GM23248 (cell line): Measurements from ENCODE around the gene GRIA4. TPM values are rescaled to one million over a fixed set of nuclear protein-coding genes. Genes with fewer than 3 reads are reported as not detected.

Experiments used
- DNase-seq: peaks from one replicate; pipeline ENCODE4 v3.0.0-alpha.2; 2015
- H2AFZ ChIP-seq: fragments of 200-600 bp; sonication (generic); 2 replicates; pipeline ENCODE4 v1.6.1; 2016; ENCODE audit warnings: antibody characterized with exemption
- H3F3A ChIP-seq: fragments of 200-600 bp; sonication (generic); 2 replicates; pipeline ENCODE4 v1.6.1; 2016; ENCODE audit warnings: mild to moderate bottlenecking, antibody characterized with exemption, mixed run types; ENCODE audit not compliant: insufficient read depth
- H3K27ac ChIP-seq: fragments of 200-600 bp; sonication (generic); 2 replicates; pipeline ENCODE4 v1.5.1; 2016; ENCODE audit warnings: mild to moderate bottlenecking
- H3K27me3 ChIP-seq: fragments of 200-600 bp; sonication (generic); replicated peaks from 2 replicates; pipeline ENCODE4 v1.6.1; 2016; ENCODE audit warnings: mild to moderate bottlenecking; ENCODE audit not compliant: insufficient read depth
- H3K36me3 ChIP-seq: fragments of 200-600 bp; sonication (generic); 2 replicates; pipeline ENCODE4 v1.6.1; 2016; ENCODE audit warnings: low read depth, mild to moderate bottlenecking
- H3K4me1 ChIP-seq: fragments of 200-600 bp; sonication (generic); 2 replicates; pipeline ENCODE4 v1.6.1; 2016; ENCODE audit warnings: mild to moderate bottlenecking; ENCODE audit not compliant: insufficient read depth
- H3K4me2 ChIP-seq: fragments of 200-600 bp; sonication (generic); one replicate; pipeline ENCODE4 v1.6.1; 2016; ENCODE audit warnings: mild to moderate bottlenecking; ENCODE audit not compliant: unreplicated experiment
- H3K4me3 ChIP-seq: fragments of 200-600 bp; sonication (generic); 2 replicates; pipeline ENCODE4 v1.5.1; 2016; ENCODE audit warnings: mild to moderate bottlenecking
- H3K79me2 ChIP-seq: fragments of 200-600 bp; sonication (generic); 2 replicates; pipeline ENCODE4 v1.6.1; 2016; ENCODE audit warnings: mild to moderate bottlenecking; ENCODE audit not compliant: insufficient read depth
- H3K9ac ChIP-seq: fragments of 200-600 bp; sonication (generic); 2 replicates; pipeline ENCODE4 v1.6.1; 2016; ENCODE audit warnings: mild to moderate bottlenecking
- H3K9me2 ChIP-seq: fragments of 200-600 bp; sonication (generic); 2 replicates; pipeline ENCODE4 v1.6.1; 2016; ENCODE audit warnings: mixed run types, mild to moderate bottlenecking, moderate library complexity; ENCODE audit not compliant: insufficient read depth
- H3K9me3 ChIP-seq: fragments of 200-600 bp; sonication (generic); one replicate; pipeline ENCODE4 v1.6.1; 2017; ENCODE audit warnings: low read depth
- H4K20me1 ChIP-seq: fragments of 200-600 bp; sonication (generic); 2 replicates; pipeline ENCODE4 v1.6.0; 2016; ENCODE audit not compliant: insufficient read depth
- EZH2 ChIP-seq: fragments of 200-600 bp; sonication (generic); IDR thresholded peaks from 2 replicates; pipeline ENCODE4 v1.6.1; 2018; ENCODE audit warnings: antibody characterized with exemption, mild to moderate bottlenecking; ENCODE audit not compliant: insufficient read depth, poor library complexity, severe bottlenecking
- EZH2phosphoT487 ChIP-seq: fragments of 200-600 bp; sonication (generic); IDR thresholded peaks from 2 replicates; pipeline ENCODE4 v1.6.1; 2018; ENCODE audit warnings: antibody characterized with exemption, moderate library complexity, mild to moderate bottlenecking, low read depth; ENCODE audit not compliant: insufficient read depth
- WGBS, 2 experiments: methylation state at CpG; one replicate each; pipeline ENCODE4 v1.1.6; 2015 to 2017; ENCODE audit warnings: low lambda C conversion rate in 2 of 2, low coverage in 1 of 2; ENCODE audit errors: missing lambda C conversion rate in 2 of 2; 5-methylcytosine and 5-hydroxymethylcytosine counted together
- in situ Hi-C: fragments of 300-500 bp; cut with MboI; formaldehyde crosslinking; loops from 2 replicates; pipeline ENCODE4 v1.15.0; 2020
- polyA plus RNA-seq: library from polyadenylated mRNA; unstranded; fragments of >200 nt; fragmentation: Nextera tagmentation; extraction: Ambion mirVana; gene quantifications from 2 replicates; pipeline ENCODE4 v1.2.1, GENCODE V29; 2016
- total RNA-seq: library from RNA; depleted of rRNA; stranded (reverse); fragments of >200 nt; shearing (Covaris generic); gene quantifications from 2 replicates; pipeline ENCODE4 v1.2.3, GENCODE V29; 2014

GRIA4 gene
- total and polyA plus RNA-seq, 2 experiments from 2014 or later = not detected

DNA sequence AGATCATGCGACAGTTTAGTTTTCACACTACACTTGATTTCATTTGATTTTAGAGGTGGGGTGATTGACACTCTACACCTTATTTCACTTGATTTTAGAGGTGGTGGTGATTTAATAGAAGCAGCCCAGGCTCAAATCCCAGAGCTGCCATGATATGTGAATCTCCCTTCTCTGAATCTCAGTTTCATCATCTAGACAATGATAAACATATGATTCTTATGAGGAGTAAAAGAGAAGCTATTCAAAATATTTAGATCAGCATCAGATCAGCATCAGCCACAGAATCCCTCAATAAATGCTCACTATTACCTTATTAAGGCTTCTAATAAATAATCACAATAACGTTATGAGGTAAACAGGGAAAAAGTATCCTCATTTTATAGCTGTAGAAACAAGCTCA lies 313.4 kb downstream of the GRIA4 start:
- H3K4me3 ChIP-seq = no peak overlapping the region
- no peak overlapping the region for H3K9ac ChIP-seq
- no peak overlapping the region for H2AFZ ChIP-seq
- H3K4me2 ChIP-seq = peak overlapping the region; percentile 12
- no peak overlapping the region for H3K27ac ChIP-seq
- no peaks in the 10 kb centered on the region for H3K36me3 ChIP-seq
- TF ChIP-seq EZH2phosphoT487 (no peak), EZH2 (no peak)
- H3F3A ChIP-seq = no peaks in the 10 kb centered on the region
- DNase-seq = peak; percentile 2
- H3K79me2 ChIP-seq = no peaks in the 10 kb centered on the region
- no peaks in the 10 kb centered on the region for H3K9me2 ChIP-seq
- in situ Hi-C loops = no loop called here
- peaks cover 5% of the 10 kb centered on the region; the same call in 1 of the 2 replicates for H3K4me1 ChIP-seq
- H3K27me3 ChIP-seq = no peaks in the 10 kb centered on the region
- H4K20me1 ChIP-seq = no peaks in the 10 kb centered on the region
- no peaks in the 10 kb centered on the region for H3K9me3 ChIP-seq
- WGBS, 2 experiments = 42 to 49% methylated on average over 2 of the region's 2 CpGs

GRCh38 chr11:105923807-105924206 lies 313.9 kb downstream of the GRIA4 start:
- Histone ChIP-seq H3K4me2 (peak overlapping the region; percentile 12), H3F3A (no peaks in the 10 kb centered on the region), H3K9me3 (no peaks in the 10 kb centered on the region), H3K36me3 (no peaks in the 10 kb centered on the region), H2AFZ (no peak overlapping the region), H3K9me2 (no peaks in the 10 kb centered on the region), H3K9ac (no peak overlapping the region), H3K27me3 (no peaks in the 10 kb centered on the region), H3K27ac (no peak overlapping the region), H3K4me3 (no peak overlapping the region), H4K20me1 (no peaks in the 10 kb centered on the region), H3K4me1 (peaks cover 5% of the 10 kb centered on the region; the same call in 1 of the 2 replicates), H3K79me2 (no peaks in the 10 kb centered on the region)
- peak; percentile 62 for DNase-seq
- TF ChIP-seq EZH2phosphoT487 (no peak), EZH2 (no peak)
- WGBS, 2 experiments = 2% methylated on average over 3 of the region's 3 CpGs
- in situ Hi-C loops = no loop called here

DNA sequence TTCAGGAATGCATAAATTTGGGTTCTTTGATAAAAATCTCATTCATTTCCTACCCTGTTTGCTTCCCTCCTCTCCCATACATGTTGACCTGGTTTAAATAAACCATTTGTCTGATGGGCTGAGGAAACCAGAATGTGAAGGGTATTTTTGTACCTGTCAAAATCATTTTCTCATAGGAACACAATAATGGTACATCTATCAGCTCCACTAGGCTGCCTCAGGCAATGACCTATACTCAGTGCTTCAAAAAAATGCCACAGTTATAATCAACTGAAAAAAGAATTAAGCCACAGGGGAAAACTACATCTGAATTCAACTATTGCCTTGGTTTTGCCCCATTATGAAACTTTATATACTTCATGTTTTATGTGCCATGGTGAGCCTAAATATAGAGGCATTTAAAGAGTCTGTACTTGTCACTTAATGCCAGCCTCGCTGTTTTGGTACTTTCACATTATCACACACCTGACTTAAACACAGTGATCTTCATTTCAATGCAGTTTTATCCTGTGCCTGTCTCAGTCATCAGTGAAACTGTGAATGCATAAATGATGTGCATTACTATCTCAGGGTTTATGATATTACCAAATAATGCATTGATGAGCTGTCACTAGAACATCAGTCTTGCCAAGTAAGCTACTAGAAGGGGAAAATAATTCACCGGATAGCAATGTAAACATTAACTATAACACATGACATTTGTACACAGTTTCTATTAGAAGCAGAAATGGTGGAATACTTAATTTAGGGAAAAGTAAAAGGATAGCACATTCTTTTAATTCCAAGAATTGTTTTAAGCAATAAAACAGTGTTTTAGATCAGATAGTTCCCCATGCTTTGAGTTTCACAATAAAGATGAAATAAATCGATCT lies 319.4 kb downstream of the GRIA4 start:
- Histone ChIP-seq H3K4me1 (no peaks in the 10 kb centered on the region), H3K27me3 (no peaks in the 10 kb centered on the region), H3K9ac (no peak overlapping the region), H3K4me3 (no peak overlapping the region), H3K36me3 (no peaks in the 10 kb centered on the region), H3K79me2 (no peaks in the 10 kb centered on the region), H3K9me3 (no peaks in the 10 kb centered on the region), H3F3A (no peaks in the 10 kb centered on the region), H3K27ac (no peak overlapping the region), H2AFZ (no peak overlapping the region), H4K20me1 (no peaks in the 10 kb centered on the region), H3K9me2 (no peaks in the 10 kb centered on the region), H3K4me2 (no peak overlapping the region)
- DNase-seq = no peak
- TF ChIP-seq EZH2phosphoT487 (no peak), EZH2 (no peak)
- in situ Hi-C loops = no loop called here
- 22 to 26% methylated on average over 3 of the region's 3 CpGs for WGBS, 2 experiments

GRCh38 chr11:105933695-105934094 lies 323.8 kb downstream of the GRIA4 start:
- TF ChIP-seq EZH2 (no peak), EZH2phosphoT487 (no peak)
- H3K36me3 ChIP-seq = no peaks in the 10 kb centered on the region

More at GRCh38 chr11:105933695-105934094, 323.8 kb downstream of the GRIA4 start:
- Histone ChIP-seq H3K27ac (no peak overlapping the region), H3K4me3 (no peak overlapping the region), H3K79me2 (no peaks in the 10 kb centered on the region), H3K4me2 (no peak overlapping the region), H3K9me3 (no peaks in the 10 kb centered on the region), H3K27me3 (no peaks in the 10 kb centered on the region), H4K20me1 (no peaks in the 10 kb centered on the region), H2AFZ (no peak overlapping the region), H3K9me2 (no peaks in the 10 kb centered on the region), H3K9ac (no peak overlapping the region), H3K4me1 (no peaks in the 10 kb centered on the region; the same call in 1 of the 2 replicates), H3F3A (no peaks in the 10 kb centered on the region)
- WGBS, 2 experiments = 60 to 69% methylated on average over 6 of the region's 6 CpGs
- DNase-seq = no peak
- in situ Hi-C loops = no loop called here
